ENCODE data around the gene PEAK3. TPM values are rescaled to one million over a fixed set of nuclear protein-coding genes. Genes with fewer than 3 reads are reported as not detected.

PEAK3 gene
- total and polyA plus RNA-seq, 4 donors: 0.88 to 1.5 (median 0.93) TPM; not detected in 1

GRCh38 chr19:2245273-2245672 lies 36.7 kb downstream of the PEAK3 start:
- no peaks in the 10 kb centered on the region for H3K9me3 ChIP-seq (ENCODE audit: control insufficient read depth, low read length)

GRCh38 chr19:2244486-2244885 lies 37.5 kb downstream of the PEAK3 start:
- peaks cover 0 to 5% of the 10 kb centered on the region in 2 donors for H3K4me1 ChIP-seq (ENCODE audit: control insufficient read depth in 1 of 2, insufficient read depth in 2 of 2, low read length in 2 of 2)
- intact Hi-C loops (cut with DNase I): no loop called here
- H3K36me3 ChIP-seq (ENCODE audit: control insufficient read depth in 1 of 2, insufficient read depth in 2 of 2, low read length in 1 of 2): peaks cover 11 to 17% of the 10 kb centered on the region in 2 donors
- no peaks in the 10 kb centered on the region for H3K27me3 ChIP-seq (ENCODE audit: control insufficient read depth in 1 of 2, insufficient read depth in 2 of 2, low read length in 1 of 2)
- H3K4me3 ChIP-seq (ENCODE audit: low read length in 2 of 2): no peak overlapping the region
- H3K27ac ChIP-seq (ENCODE audit: low read depth in 1 of 2, low read length in 2 of 2): no peak overlapping the region
- ATAC-seq (ENCODE audit: low FRiP score) (no peak), DNase-seq (no peak)
- WGBS, 2 donors: 92 to 93% methylated on average over 21 of the region's 21 CpGs
- no peaks in the 10 kb centered on the region for H3K9me3 ChIP-seq (ENCODE audit: control insufficient read depth, low read length)

More at GRCh38 chr19:2245273-2245672, 36.7 kb downstream of the PEAK3 start:
- Histone ChIP-seq H3K4me3 (ENCODE audit: low read length in 2 of 2) (no peak overlapping the region), H3K36me3 (ENCODE audit: control insufficient read depth in 1 of 2, insufficient read depth in 2 of 2, low read length in 1 of 2) (peaks cover 11 to 17% of the 10 kb centered on the region in 2 donors), H3K4me1 (ENCODE audit: control insufficient read depth in 1 of 2, insufficient read depth in 2 of 2, low read length in 2 of 2) (peaks cover 0 to 5% of the 10 kb centered on the region in 2 donors), H3K27ac (ENCODE audit: low read depth in 1 of 2, low read length in 2 of 2) (no peak overlapping the region), H3K27me3 (ENCODE audit: control insufficient read depth in 1 of 2, insufficient read depth in 2 of 2, low read length in 1 of 2) (no peaks in the 10 kb centered on the region)
- 93 to 95% methylated on average over 14 to 15 of the region's 15 CpGs for WGBS, 2 donors
- no peak for ATAC-seq (ENCODE audit: low FRiP score)
- no peak for DNase-seq
- intact Hi-C loops (cut with DNase I): no loop called here

GRCh38 chr19:2244125-2244411 lies 37.9 kb downstream of the PEAK3 start:
- Histone ChIP-seq H3K27ac (ENCODE audit: low read depth in 1 of 2, low read length in 2 of 2) (no peak overlapping the region), H3K4me3 (ENCODE audit: low read length in 2 of 2) (no peak overlapping the region), H3K4me1 (ENCODE audit: control insufficient read depth in 1 of 2, insufficient read depth in 2 of 2, low read length in 2 of 2) (peaks cover 0 to 5% of the 10 kb centered on the region in 2 donors), H3K27me3 (ENCODE audit: control insufficient read depth in 1 of 2, insufficient read depth in 2 of 2, low read length in 1 of 2) (no peaks in the 10 kb centered on the region), H3K9me3 (ENCODE audit: control insufficient read depth, low read length) (no peaks in the 10 kb centered on the region), H3K36me3 (ENCODE audit: control insufficient read depth in 1 of 2, insufficient read depth in 2 of 2, low read length in 1 of 2) (peaks cover 11 to 17% of the 10 kb centered on the region in 2 donors)
- intact Hi-C loops (cut with DNase I): no loop called here
- ATAC-seq (ENCODE audit: low FRiP score): no peak
- DNase-seq: no peak
- 91 to 92% methylated on average over 12 of the region's 12 CpGs for WGBS, 2 donors

GRCh38 chr19:2243274-2244124 lies 38.5 kb downstream of the PEAK3 start:
- 74 to 79% methylated on average over 32 of the region's 32 CpGs for WGBS, 2 donors
- intact Hi-C loops (cut with DNase I): no loop called here
- Histone ChIP-seq H3K27ac (ENCODE audit: low read depth in 1 of 2, low read length in 2 of 2) (no peak overlapping the region), H3K9me3 (ENCODE audit: control insufficient read depth, low read length) (no peaks in the 10 kb centered on the region), H3K4me3 (ENCODE audit: low read length in 2 of 2) (no peak overlapping the region), H3K4me1 (ENCODE audit: control insufficient read depth in 1 of 2, insufficient read depth in 2 of 2, low read length in 2 of 2) (peaks cover 0 to 5% of the 10 kb centered on the region in 2 donors), H3K27me3 (ENCODE audit: control insufficient read depth in 1 of 2, insufficient read depth in 2 of 2, low read length in 1 of 2) (no peaks in the 10 kb centered on the region), H3K36me3 (ENCODE audit: control insufficient read depth in 1 of 2, insufficient read depth in 2 of 2, low read length in 1 of 2) (peaks cover 11 to 17% of the 10 kb centered on the region in 2 donors)
- ATAC-seq (ENCODE audit: low FRiP score) (no peak), DNase-seq (no peak)

GRCh38 chr19:2242816-2243215 lies 39.2 kb downstream of the PEAK3 start:
- Histone ChIP-seq H3K9me3 (ENCODE audit: control insufficient read depth, low read length) (no peaks in the 10 kb centered on the region), H3K4me1 (ENCODE audit: control insufficient read depth in 1 of 2, insufficient read depth in 2 of 2, low read length in 2 of 2) (peaks cover 0 to 5% of the 10 kb centered on the region in 2 donors), H3K27me3 (ENCODE audit: control insufficient read depth in 1 of 2, insufficient read depth in 2 of 2, low read length in 1 of 2) (no peaks in the 10 kb centered on the region), H3K4me3 (ENCODE audit: low read length in 2 of 2) (no peak overlapping the region), H3K36me3 (ENCODE audit: control insufficient read depth in 1 of 2, insufficient read depth in 2 of 2, low read length in 1 of 2) (peaks cover 11 to 17% of the 10 kb centered on the region in 2 donors), H3K27ac (ENCODE audit: low read depth in 1 of 2, low read length in 2 of 2) (no peak overlapping the region)
- DNase-seq (no peak), ATAC-seq (ENCODE audit: low FRiP score) (no peak)
- WGBS, 2 donors: 86 to 90% methylated on average over 8 of the region's 8 CpGs
- intact Hi-C loops (cut with DNase I): no loop called here

- Histone ChIP-seq H3K4me1 (ENCODE audit: control insufficient read depth in 1 of 2, insufficient read depth in 2 of 2, low read length in 2 of 2) (peaks cover 0 to 5% of the 10 kb centered on the region in 2 donors), H3K36me3 (ENCODE audit: control insufficient read depth in 1 of 2, insufficient read depth in 2 of 2, low read length in 1 of 2) (peaks cover 11 to 15% of the 10 kb centered on the region in 2 donors), H3K27ac (ENCODE audit: low read depth in 1 of 2, low read length in 2 of 2) (no peak overlapping the region), H3K27me3 (ENCODE audit: control insufficient read depth in 1 of 2, insufficient read depth in 2 of 2, low read length in 1 of 2) (no peaks in the 10 kb centered on the region), H3K4me3 (ENCODE audit: low read length in 2 of 2) (no peak overlapping the region), H3K9me3 (ENCODE audit: control insufficient read depth, low read length) (no peaks in the 10 kb centered on the region)
- DNase-seq (no peak), ATAC-seq (ENCODE audit: low FRiP score) (no peak)
- WGBS, 2 donors: 84 to 90% methylated on average over 12 of the region's 12 CpGs
- intact Hi-C loops (cut with DNase I): no loop called here
These were observed 39.9 kb downstream of the PEAK3 start for GRCh38 chr19:2242092-2242537.

- H3K9me3 ChIP-seq (ENCODE audit: control insufficient read depth, low read length): no peaks in the 10 kb centered on the region
- H3K4me3 ChIP-seq (ENCODE audit: low read length in 2 of 2): no peak overlapping the region
- 50 to 51% methylated on average over 41 of the region's 41 CpGs for WGBS, 2 donors
- peak overlapping the region in 1 of 2 donors; percentile 35 for H3K27ac ChIP-seq (ENCODE audit: low read depth in 1 of 2, low read length in 2 of 2)
- peaks cover 11 to 12% of the 10 kb centered on the region in 2 donors for H3K36me3 ChIP-seq (ENCODE audit: control insufficient read depth in 1 of 2, insufficient read depth in 2 of 2, low read length in 1 of 2)
- H3K4me1 ChIP-seq (ENCODE audit: control insufficient read depth in 1 of 2, insufficient read depth in 2 of 2, low read length in 2 of 2): peaks cover 0 to 5% of the 10 kb centered on the region in 2 donors
- no peaks in the 10 kb centered on the region for H3K27me3 ChIP-seq (ENCODE audit: control insufficient read depth in 1 of 2, insufficient read depth in 2 of 2, low read length in 1 of 2)
- DNase-seq (no peak), ATAC-seq (ENCODE audit: low FRiP score) (no peak)
- intact Hi-C loops (cut with DNase I): no loop called here
These were observed 40.9 kb downstream of the PEAK3 start for GRCh38 chr19:2240881-2241760.

- Histone ChIP-seq H3K36me3 (ENCODE audit: control insufficient read depth in 1 of 2, insufficient read depth in 2 of 2, low read length in 1 of 2) (peaks cover 3 to 5% of the 10 kb centered on the region in 2 donors), H3K27me3 (ENCODE audit: control insufficient read depth in 1 of 2, insufficient read depth in 2 of 2, low read length in 1 of 2) (no peaks in the 10 kb centered on the region), H3K9me3 (ENCODE audit: control insufficient read depth, low read length) (no peaks in the 10 kb centered on the region), H3K4me1 (ENCODE audit: control insufficient read depth in 1 of 2, insufficient read depth in 2 of 2, low read length in 2 of 2) (peaks cover 0 to 5% of the 10 kb centered on the region in 2 donors), H3K4me3 (ENCODE audit: low read length in 2 of 2) (peak overlapping the region; percentile 7 to 24), H3K27ac (ENCODE audit: low read depth in 1 of 2, low read length in 2 of 2) (peak overlapping the region in 1 of 2 donors; percentile 67)
- ATAC-seq (ENCODE audit: low FRiP score) (no peak), DNase-seq (no peak)
- WGBS, 2 donors: 5 to 10% methylated on average over 34 of the region's 34 CpGs
- intact Hi-C loops (cut with DNase I): loop anchor here (5.0 kb wide), 3 partner anchors 32 to 152 kb away; no protein-coding TSS in a partner anchor
These were observed 41.9 kb downstream of the PEAK3 start for GRCh38 chr19:2239771-2240770.

Measured in aorta (tissue), 5 donors.